K562 (cell line): ENCODE results near the gene AQP5.

Experiments
- HDGF ChIP-seq: fragments of 450-650 bp; IDR thresholded peaks from 2 replicates; pipeline ENCODE4 v1.6.1; 2016
- HNRNPK ChIP-seq: fragments of 200-400 bp; formaldehyde crosslinking; IDR thresholded peaks from one replicate; pipeline ENCODE4 v1.6.1; 2018; ENCODE audit warnings: mild to moderate bottlenecking, low read depth, low read length; ENCODE audit not compliant: poor library complexity, severe bottlenecking
- NFIC ChIP-seq: fragments of 450-650 bp; IDR thresholded peaks from 2 replicates; pipeline ENCODE4 v1.6.1; 2017; ENCODE audit warnings: mild to moderate bottlenecking, inconsistent platforms
- TF ChIP-seq, protein P1 (sequence below): fragments of 150-350 bp; IDR thresholded peaks from 2 replicates; pipeline ENCODE4 v1.6.1; 2014; ENCODE audit warnings: low read depth, mild to moderate bottlenecking, low read length, borderline replicate concordance
- TF ChIP-seq, protein P2 (sequence below): sonication (generic); formaldehyde crosslinking; IDR thresholded peaks from 2 replicates; pipeline ENCODE4 v1.8.1; 2022; ENCODE audit warnings: missing genetic modification reagents
- TF ChIP-seq, protein P3 (sequence below): sonication (generic); formaldehyde crosslinking; IDR thresholded peaks from 2 replicates; pipeline ENCODE4 v1.9.0; 2022; ENCODE audit warnings: mild to moderate bottlenecking, missing genetic modification reagents

DNA sequence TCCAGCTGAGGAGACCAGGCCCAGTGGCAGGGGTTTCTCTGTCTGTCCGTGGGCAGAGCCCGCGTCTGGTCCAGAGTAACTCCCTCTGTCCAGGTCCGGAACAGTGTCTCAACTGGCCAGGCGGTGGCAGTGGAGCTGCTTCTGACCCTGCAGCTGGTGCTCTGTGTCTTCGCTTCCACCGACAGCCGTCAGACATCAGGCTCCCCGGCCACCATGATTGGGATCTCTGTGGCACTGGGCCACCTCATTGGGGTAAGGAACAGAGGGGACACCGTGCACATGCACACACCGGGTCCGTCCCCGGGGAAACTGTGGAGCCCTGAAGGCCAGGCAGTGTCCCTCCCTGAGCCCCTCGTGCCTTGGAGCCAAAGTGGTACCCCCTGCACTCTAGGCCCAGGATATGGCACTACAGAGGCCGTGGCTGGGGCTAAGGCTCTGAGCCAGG is 12.6 kb downstream of the AQP5 start:
- TF ChIP-seq HNRNPK, result no peak
- TF ChIP-seq NFIC, result no peak
- TF ChIP-seq, protein P1, sequence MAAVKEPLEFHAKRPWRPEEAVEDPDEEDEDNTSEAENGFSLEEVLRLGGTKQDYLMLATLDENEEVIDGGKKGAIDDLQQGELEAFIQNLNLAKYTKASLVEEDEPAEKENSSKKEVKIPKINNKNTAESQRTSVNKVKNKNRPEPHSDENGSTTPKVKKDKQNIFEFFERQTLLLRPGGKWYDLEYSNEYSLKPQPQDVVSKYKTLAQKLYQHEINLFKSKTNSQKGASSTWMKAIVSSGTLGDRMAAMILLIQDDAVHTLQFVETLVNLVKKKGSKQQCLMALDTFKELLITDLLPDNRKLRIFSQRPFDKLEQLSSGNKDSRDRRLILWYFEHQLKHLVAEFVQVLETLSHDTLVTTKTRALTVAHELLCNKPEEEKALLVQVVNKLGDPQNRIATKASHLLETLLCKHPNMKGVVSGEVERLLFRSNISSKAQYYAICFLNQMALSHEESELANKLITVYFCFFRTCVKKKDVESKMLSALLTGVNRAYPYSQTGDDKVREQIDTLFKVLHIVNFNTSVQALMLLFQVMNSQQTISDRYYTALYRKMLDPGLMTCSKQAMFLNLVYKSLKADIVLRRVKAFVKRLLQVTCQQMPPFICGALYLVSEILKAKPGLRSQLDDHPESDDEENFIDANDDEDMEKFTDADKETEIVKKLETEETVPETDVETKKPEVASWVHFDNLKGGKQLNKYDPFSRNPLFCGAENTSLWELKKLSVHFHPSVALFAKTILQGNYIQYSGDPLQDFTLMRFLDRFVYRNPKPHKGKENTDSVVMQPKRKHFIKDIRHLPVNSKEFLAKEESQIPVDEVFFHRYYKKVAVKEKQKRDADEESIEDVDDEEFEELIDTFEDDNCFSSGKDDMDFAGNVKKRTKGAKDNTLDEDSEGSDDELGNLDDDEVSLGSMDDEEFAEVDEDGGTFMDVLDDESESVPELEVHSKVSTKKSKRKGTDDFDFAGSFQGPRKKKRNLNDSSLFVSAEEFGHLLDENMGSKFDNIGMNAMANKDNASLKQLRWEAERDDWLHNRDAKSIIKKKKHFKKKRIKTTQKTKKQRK, result no peak
- TF ChIP-seq HDGF, result no peak
- TF ChIP-seq, protein P2, sequence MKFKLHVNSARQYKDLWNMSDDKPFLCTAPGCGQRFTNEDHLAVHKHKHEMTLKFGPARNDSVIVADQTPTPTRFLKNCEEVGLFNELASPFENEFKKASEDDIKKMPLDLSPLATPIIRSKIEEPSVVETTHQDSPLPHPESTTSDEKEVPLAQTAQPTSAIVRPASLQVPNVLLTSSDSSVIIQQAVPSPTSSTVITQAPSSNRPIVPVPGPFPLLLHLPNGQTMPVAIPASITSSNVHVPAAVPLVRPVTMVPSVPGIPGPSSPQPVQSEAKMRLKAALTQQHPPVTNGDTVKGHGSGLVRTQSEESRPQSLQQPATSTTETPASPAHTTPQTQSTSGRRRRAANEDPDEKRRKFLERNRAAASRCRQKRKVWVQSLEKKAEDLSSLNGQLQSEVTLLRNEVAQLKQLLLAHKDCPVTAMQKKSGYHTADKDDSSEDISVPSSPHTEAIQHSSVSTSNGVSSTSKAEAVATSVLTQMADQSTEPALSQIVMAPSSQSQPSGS (CRISPR knock-in tag), result no peak
- TF ChIP-seq, protein P3, sequence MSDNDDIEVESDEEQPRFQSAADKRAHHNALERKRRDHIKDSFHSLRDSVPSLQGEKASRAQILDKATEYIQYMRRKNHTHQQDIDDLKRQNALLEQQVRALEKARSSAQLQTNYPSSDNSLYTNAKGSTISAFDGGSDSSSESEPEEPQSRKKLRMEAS (CRISPR knock-in tag), result no peak
